ENCODE results near the gene TM4SF1. TPM values are rescaled to one million over a fixed set of nuclear protein-coding genes. Genes with fewer than 3 reads are reported as not detected.

TM4SF1 gene
- total RNA-seq, 2 experiments from 2014 or later = not detected

GRCh38 chr3:149363053-149363452 lies 14.4 kb downstream of the TM4SF1 start:
- DNase-seq (no peak), ATAC-seq (no peak)
- no peaks in the 10 kb centered on the region for H3K9me3 Mint-ChIP-seq
- ChIA-PET CTCF (no interaction called here), POLR2A (no interaction called here)
- TF ChIP-seq, protein P1, sequence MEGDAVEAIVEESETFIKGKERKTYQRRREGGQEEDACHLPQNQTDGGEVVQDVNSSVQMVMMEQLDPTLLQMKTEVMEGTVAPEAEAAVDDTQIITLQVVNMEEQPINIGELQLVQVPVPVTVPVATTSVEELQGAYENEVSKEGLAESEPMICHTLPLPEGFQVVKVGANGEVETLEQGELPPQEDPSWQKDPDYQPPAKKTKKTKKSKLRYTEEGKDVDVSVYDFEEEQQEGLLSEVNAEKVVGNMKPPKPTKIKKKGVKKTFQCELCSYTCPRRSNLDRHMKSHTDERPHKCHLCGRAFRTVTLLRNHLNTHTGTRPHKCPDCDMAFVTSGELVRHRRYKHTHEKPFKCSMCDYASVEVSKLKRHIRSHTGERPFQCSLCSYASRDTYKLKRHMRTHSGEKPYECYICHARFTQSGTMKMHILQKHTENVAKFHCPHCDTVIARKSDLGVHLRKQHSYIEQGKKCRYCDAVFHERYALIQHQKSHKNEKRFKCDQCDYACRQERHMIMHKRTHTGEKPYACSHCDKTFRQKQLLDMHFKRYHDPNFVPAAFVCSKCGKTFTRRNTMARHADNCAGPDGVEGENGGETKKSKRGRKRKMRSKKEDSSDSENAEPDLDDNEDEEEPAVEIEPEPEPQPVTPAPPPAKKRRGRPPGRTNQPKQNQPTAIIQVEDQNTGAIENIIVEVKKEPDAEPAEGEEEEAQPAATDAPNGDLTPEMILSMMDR (IDR thresholded peaks at IDR 0.05) = no peak
- no peaks in the 10 kb centered on the region for H3K36me3 Mint-ChIP-seq (ENCODE audit: low read depth)
- H3K4me1 Mint-ChIP-seq (ENCODE audit: low read depth) = peaks cover 9% of the 10 kb centered on the region
- H3K27me3 Mint-ChIP-seq = peaks cover 4% of the 10 kb centered on the region
- no peak overlapping the region for H3K4me3 Mint-ChIP-seq
- no peak overlapping the region for H3K27ac Mint-ChIP-seq
- intact Hi-C loops (cut with micrococcal nuclease) = no loop called here

DNA sequence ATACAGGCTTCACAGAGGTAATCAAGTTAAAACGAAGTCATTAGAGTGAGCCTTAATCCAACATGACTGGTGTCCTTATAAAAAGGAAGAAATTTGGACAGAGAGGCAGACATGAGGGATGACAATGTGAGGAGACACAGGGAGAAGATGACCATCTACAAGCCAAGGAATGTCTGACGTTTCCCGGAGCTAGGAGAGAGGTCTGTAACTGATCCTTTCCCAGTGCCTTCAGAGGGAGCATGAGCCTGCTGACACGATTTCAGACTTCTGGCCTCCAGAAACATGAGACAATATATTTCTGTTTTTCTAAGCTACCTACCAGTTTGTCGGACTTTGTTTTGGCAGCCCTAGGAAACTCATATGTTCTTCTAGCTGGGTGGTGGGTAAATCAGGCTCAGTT lies 15.1 kb downstream of the TM4SF1 start:
- no peak for DNase-seq
- no peak for ATAC-seq
- no peak overlapping the region for H3K4me3 Mint-ChIP-seq
- H3K27ac Mint-ChIP-seq = no peak overlapping the region
- ChIA-PET CTCF (no interaction called here), POLR2A (interaction anchor here (1.7 kb wide), 1 partner anchor 12 kb away, joined by 3 read pairs; no protein-coding TSS in a partner anchor)
- H3K4me1 Mint-ChIP-seq (ENCODE audit: low read depth) = peaks cover 8% of the 10 kb centered on the region
- H3K36me3 Mint-ChIP-seq (ENCODE audit: low read depth) = no peaks in the 10 kb centered on the region
- peaks cover 4% of the 10 kb centered on the region for H3K27me3 Mint-ChIP-seq
- TF ChIP-seq, protein P1 (IDR thresholded peaks at IDR 0.05) = no peak
- intact Hi-C loops (cut with micrococcal nuclease) = no loop called here
- H3K9me3 Mint-ChIP-seq = no peaks in the 10 kb centered on the region

DNA sequence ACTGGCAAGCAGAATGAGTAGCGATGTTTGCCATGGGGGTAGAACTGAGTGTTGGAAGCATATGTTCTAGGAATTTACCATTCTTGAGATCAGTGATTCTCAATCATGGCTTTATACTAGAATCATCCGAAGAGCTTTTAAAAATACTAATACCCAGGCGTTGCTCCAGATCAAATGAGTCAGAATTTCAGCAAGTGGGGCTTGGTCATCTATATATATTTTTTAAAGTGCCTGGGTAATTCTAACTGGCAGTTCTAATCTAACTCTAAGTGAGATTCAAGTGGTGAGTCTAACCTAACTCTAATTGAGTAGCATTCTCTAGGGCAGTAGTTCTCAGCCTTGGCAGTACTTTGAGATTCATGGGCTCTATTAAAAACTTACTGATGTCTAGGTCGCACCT lies 20.8 kb downstream of the TM4SF1 start:
- no peaks in the 10 kb centered on the region for H3K4me1 Mint-ChIP-seq (ENCODE audit: low read depth)
- no peak for ATAC-seq
- POLR2A ChIA-PET = no interaction called here

GRCh38 chr3:149356044-149356592 lies 21.3 kb downstream of the TM4SF1 start:
- Mint-ChIP-seq H3K4me3 (no peak overlapping the region), H3K36me3 (ENCODE audit: low read depth) (no peaks in the 10 kb centered on the region), H3K27me3 (peaks cover 5% of the 10 kb centered on the region), H3K27ac (no peak overlapping the region), H3K9me3 (no peaks in the 10 kb centered on the region), H3K4me1 (ENCODE audit: low read depth) (no peaks in the 10 kb centered on the region)
- ChIA-PET CTCF (interaction anchor here (0.6 kb wide), 1 partner anchor 870 kb away, joined by 3 read pairs; no protein-coding TSS in a partner anchor), POLR2A (no interaction called here)
- ATAC-seq (no peak), DNase-seq (no peak)
- intact Hi-C loops (cut with micrococcal nuclease) = no loop called here
- TF ChIP-seq, protein P1 (IDR thresholded peaks at IDR 0.05) = no peak

More for the DNA sequence above, 20.8 kb downstream of the TM4SF1 start:
- no peak overlapping the region for H3K27ac Mint-ChIP-seq
- H3K36me3 Mint-ChIP-seq (ENCODE audit: low read depth) = no peaks in the 10 kb centered on the region
- intact Hi-C loops (cut with micrococcal nuclease) = no loop called here
- TF ChIP-seq, protein P1 (IDR thresholded peaks at IDR 0.05) = no peak
- CTCF ChIA-PET = no interaction called here
- no peaks in the 10 kb centered on the region for H3K9me3 Mint-ChIP-seq
- no peak overlapping the region for H3K4me3 Mint-ChIP-seq
- H3K27me3 Mint-ChIP-seq = peaks cover 5% of the 10 kb centered on the region
- DNase-seq = no peak

GRCh38 chr3:149353581-149354184 lies 23.8 kb downstream of the TM4SF1 start:
- DNase-seq (no peak), ATAC-seq (no peak)
- TF ChIP-seq, protein P1 (IDR thresholded peaks at IDR 0.05) = no peak
- intact Hi-C loops (cut with micrococcal nuclease) = loop anchor here (5.0 kb wide), 1 partner anchor 129 kb away; no protein-coding TSS in a partner anchor
- H3K4me1 Mint-ChIP-seq (ENCODE audit: low read depth) = no peaks in the 10 kb centered on the region
- ChIA-PET POLR2A (no interaction called here), CTCF (interaction anchor here (1.0 to 2.0 kb wide), 4 partner anchors 9 to 62 kb away, joined by 3 to 6 read pairs (median 4); no protein-coding TSS in a partner anchor)
- H3K9me3 Mint-ChIP-seq = no peaks in the 10 kb centered on the region
- H3K27me3 Mint-ChIP-seq = peaks cover 8% of the 10 kb centered on the region
- H3K36me3 Mint-ChIP-seq (ENCODE audit: low read depth) = no peaks in the 10 kb centered on the region
- no peak overlapping the region for H3K27ac Mint-ChIP-seq
- H3K4me3 Mint-ChIP-seq = no peak overlapping the region

Measured in activated CD8-positive, alpha-beta T cell treated with anti-CD3 and anti-CD28 coated beads for 36 hours (primary cell).